ENCODE measurements around the gene RSPO1.
"Not testable (repeated sequence)": the region's sequence is repeated elsewhere in the genome, so short reads cannot be mapped to it uniquely, and the experiment has no call there.

Gene RSPO1

GRCh38 chr1:37612186-37612585 lies 22.5 kb downstream of the RSPO1 start:
- no peak for DNase-seq

GRCh38 chr1:37609994-37610393 lies 24.7 kb downstream of the RSPO1 start:
- DNase-seq = no peak

- DNase-seq = no peak
Measured at GRCh38 chr1:37609002-37609401, 25.7 kb downstream of the RSPO1 start.

GRCh38 chr1:37606481-37607263 lies 28.0 kb downstream of the RSPO1 start:
- no peak for DNase-seq

- DNase-seq = no peak
Measured at GRCh38 chr1:37605806-37606474, 28.8 kb downstream of the RSPO1 start.

GRCh38 chr1:37605061-37605650 lies 29.5 kb downstream of the RSPO1 start:
- no peak for DNase-seq

- DNase-seq = peak; percentile 54
Measured at GRCh38 chr1:37602750-37603694, 31.7 kb downstream of the RSPO1 start.

- no peak for DNase-seq
Measured at GRCh38 chr1:37601441-37601840, 33.3 kb downstream of the RSPO1 start.

- peak; percentile 46 for DNase-seq
Measured at GRCh38 chr1:37599940-37600339, 34.8 kb downstream of the RSPO1 start.

GRCh38 chr1:37596182-37596667 lies 38.5 kb downstream of the RSPO1 start:
- no peak for DNase-seq

GRCh38 chr1:37595440-37596181 lies 39.1 kb downstream of the RSPO1 start, which contains the start of gene GNL2:
TSS of gene GNL2 (minus strand) at chr1:37595937. CDS start at chr1:37595822, 115 bp downstream.
- DNase-seq = peak; percentile 99

GRCh38 chr1:37593726-37594125 lies 41.0 kb downstream of the RSPO1 start:
- no peak for DNase-seq

GRCh38 chr1:37588939-37589338 lies 45.8 kb downstream of the RSPO1 start:
- DNase-seq = no peak

- DNase-seq = not testable (repeated sequence)
Measured at GRCh38 chr1:37584544-37584943, 50.1 kb downstream of the RSPO1 start.

GRCh38 chr1:37575692-37576091 lies 59.0 kb downstream of the RSPO1 start:
- DNase-seq = no peak

GRCh38 chr1:37574834-37575480 lies 59.7 kb downstream of the RSPO1 start:
- DNase-seq = no peak

- DNase-seq = no peak
Measured at GRCh38 chr1:37570528-37571334, 64.0 kb downstream of the RSPO1 start.

- no peak for DNase-seq
Measured at GRCh38 chr1:37567023-37567422, 67.7 kb downstream of the RSPO1 start.

GRCh38 chr1:37564892-37565291 lies 69.8 kb downstream of the RSPO1 start:
- DNase-seq = no peak

GRCh38 chr1:37562984-37563383 lies 71.7 kb downstream of the RSPO1 start:
- no peak for DNase-seq

Measured in retina (tissue), 1 donor.